Keratinocyte (primary cell): ENCODE data around the gene FNBP1. TPM values are rescaled to one million over a fixed set of nuclear protein-coding genes. Genes with fewer than 3 reads are reported as not detected.
"Not testable (repeated sequence)": the region's sequence is repeated elsewhere in the genome, so short reads cannot be mapped to it uniquely, and the experiment has no call there.

ENCODE experiments used
- DNase-seq: peaks from one replicate; pipeline ENCODE4 v3.0.0-alpha.2; 2011; ENCODE audit warnings: low read depth, missing footprints, low spot score
- FAIRE-seq: peaks from 2 replicates; lab custom pipeline; 2011; peaks lifted over from hg19 to GRCh38; lab: Jason Lieb, UNC
- H2AFZ ChIP-seq: 2 replicates; pipeline ENCODE4 v1.6.0; 2012; ENCODE audit warnings: low read length, control low read depth, inconsistent platforms; ENCODE audit not compliant: control insufficient read depth
- H3K27ac ChIP-seq: 2 replicates; pipeline ENCODE4 v1.5.1; 2011; ENCODE audit warnings: low read length; ENCODE audit not compliant: control insufficient read depth, insufficient read depth
- H3K27me3 ChIP-seq: 3 replicates; pipeline ENCODE4 v1.6.0; 2011; ENCODE audit warnings: low read length; ENCODE audit not compliant: control insufficient read depth, insufficient read depth; ENCODE audit errors: extremely low read depth
- H3K36me3 ChIP-seq, 2 experiments: 2 replicates in 1 of 2; 3 replicates in 1 of 2; pipeline ENCODE4 v1.5.1; 2011; ENCODE audit warnings: low read length in 2 of 2, mild to moderate bottlenecking in 1 of 2; ENCODE audit not compliant: control insufficient read depth in 2 of 2, insufficient read depth in 2 of 2; ENCODE audit errors: extremely low read depth in 1 of 2
- H3K4me1 ChIP-seq: 3 replicates; pipeline ENCODE4 v1.5.1; 2011; ENCODE audit warnings: low read length; ENCODE audit not compliant: control insufficient read depth, insufficient read depth; ENCODE audit errors: extremely low read depth
- H3K4me2 ChIP-seq: 3 replicates; pipeline ENCODE4 v1.6.0; 2011; ENCODE audit warnings: low read depth, low read length; ENCODE audit not compliant: control insufficient read depth, insufficient read depth; ENCODE audit errors: extremely low read depth
- H3K4me3 ChIP-seq, 3 experiments: fragments of 200-600 bp in 1 of 3; sonication (generic) in 1 of 3; 2 replicates in 2 of 3; 3 replicates in 1 of 3; pipeline ENCODE4 v1.5.1; 2011 to 2016; ENCODE audit warnings: low read length in 3 of 3, mild to moderate bottlenecking in 3 of 3, control low read depth in 2 of 3, inconsistent platforms in 1 of 3, low read depth in 1 of 3, mixed read lengths in 1 of 3, mixed run types in 1 of 3, moderate library complexity in 1 of 3; ENCODE audit not compliant: control insufficient read depth in 2 of 3, insufficient read depth in 2 of 3; ENCODE audit errors: extremely low read depth in 1 of 3
- H3K79me2 ChIP-seq: 2 replicates; pipeline ENCODE4 v1.6.0; 2012; ENCODE audit warnings: low read length; ENCODE audit not compliant: control insufficient read depth, insufficient read depth
- H3K9ac ChIP-seq: 3 replicates; pipeline ENCODE4 v1.6.0; 2011; ENCODE audit warnings: low read length; ENCODE audit not compliant: control insufficient read depth, insufficient read depth; ENCODE audit errors: extremely low read depth
- H3K9me1 ChIP-seq: 3 replicates; pipeline ENCODE4 v1.6.0; 2011; ENCODE audit warnings: low read length; ENCODE audit not compliant: control insufficient read depth, insufficient read depth; ENCODE audit errors: extremely low read depth
- H3K9me3 ChIP-seq: 2 replicates; pipeline ENCODE4 v1.5.1; 2012; ENCODE audit warnings: low read depth, low read length; ENCODE audit not compliant: control insufficient read depth
- H4K20me1 ChIP-seq: 3 replicates; pipeline ENCODE4 v1.6.0; 2011; ENCODE audit warnings: low read length; ENCODE audit not compliant: control insufficient read depth, insufficient read depth; ENCODE audit errors: extremely low read depth
- EZH2 ChIP-seq: IDR thresholded peaks from one replicate; pipeline ENCODE4 v1.6.1; 2012; ENCODE audit warnings: inconsistent platforms, mild to moderate bottlenecking, low read length, moderate library complexity
- dilution Hi-C: fragments of 300-500 bp; cut with MboI; formaldehyde crosslinking; loops from one replicate; pipeline ENCODE4 v1.7.0; 2020; ENCODE audit warnings: low sequenced_read_pairs; ENCODE audit not compliant: extremely low pct_ligation_motif_present
- polyA plus RNA-seq, 5 experiments: library from polyadenylated mRNA; depleted of rRNA in 3 of 5; stranded (reverse) in 3 of 5; stranded (forward) in 1 of 5; unstranded in 1 of 5; fragments of >200 nt; gene quantifications; 1 replicate in 1 of 5; 2 replicates in 3 of 5; 3 replicates in 1 of 5; pipeline versions ENCODE4 v1.2.1 to v1.2.3, GENCODE V29; 2011 to 2012; ENCODE audit warnings: missing spikeins in 2 of 5, low read depth in 1 of 5, low replicate concordance in 1 of 5
- TF ChIP-seq, protein P1 (sequence below), 3 experiments: IDR thresholded peaks in 1 of 3; conservative IDR thresholded peaks in 1 of 3; optimal IDR thresholded peaks in 1 of 3; 2 replicates in 2 of 3; 3 replicates in 1 of 3; pipeline versions ENCODE3 to v1.5.1; 2011; ENCODE audit warnings: low read length in 3 of 3, mild to moderate bottlenecking in 3 of 3, moderate library complexity in 2 of 3, control low read depth in 1 of 3, inconsistent platforms in 1 of 3; ENCODE audit not compliant: insufficient read depth in 2 of 3; ENCODE audit errors: extremely low read depth in 1 of 3

The FNBP1 gene
- polyA plus RNA-seq, 1 donor (not counting 4 experiments of a cell fraction or from before 2014, with no cell fraction given), result 9.6 TPM

DNA sequence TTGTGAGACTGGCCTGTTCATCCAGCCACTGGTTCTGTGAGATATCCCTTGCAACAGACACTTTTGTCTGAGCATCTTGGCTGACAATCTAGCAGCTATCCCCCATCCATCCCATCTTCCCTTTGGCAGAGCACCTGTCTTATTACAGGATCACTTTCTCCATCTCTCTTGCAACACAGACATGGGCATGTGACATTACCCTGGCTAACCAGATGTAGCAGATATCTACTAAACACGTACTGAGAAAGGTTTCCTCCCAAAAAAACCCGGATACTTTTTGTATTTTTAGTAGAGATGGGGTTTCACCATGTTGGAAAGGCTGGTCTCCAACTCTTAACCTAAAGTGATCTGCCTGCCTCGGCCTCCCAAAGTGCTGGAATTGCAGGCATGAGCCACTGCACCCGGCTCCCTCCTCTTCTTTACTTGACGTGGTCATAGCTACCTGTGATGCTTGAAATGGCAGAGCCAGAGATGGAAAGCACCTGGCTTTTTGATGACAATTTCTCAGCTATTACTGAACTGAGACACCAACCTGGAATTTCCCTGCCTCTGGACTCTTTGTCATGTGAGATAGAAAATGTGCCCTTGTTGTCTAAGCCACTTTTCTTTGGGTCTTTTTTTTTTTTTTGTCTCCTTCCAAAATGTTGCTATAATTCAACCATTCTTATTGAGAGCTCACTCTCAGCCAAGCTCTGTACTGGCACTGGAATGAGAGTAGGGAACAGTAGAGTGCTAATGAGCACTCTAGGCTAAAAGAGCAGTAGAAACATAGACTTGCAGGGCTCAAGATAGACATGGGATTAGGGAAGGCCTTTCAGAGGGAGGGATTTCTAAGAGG, 32.6 kb downstream of the FNBP1 start:
- H3K27me3 ChIP-seq, result no peaks in the 10 kb centered on the region
- H4K20me1 ChIP-seq, result no peaks in the 10 kb centered on the region
- FAIRE-seq, result no peak
- no peaks in the 10 kb centered on the region for H3K79me2 ChIP-seq
- no peak overlapping the region for H3K4me2 ChIP-seq
- H2AFZ ChIP-seq, result no peak overlapping the region
- no peak for TF ChIP-seq EZH2
- TF ChIP-seq, protein P1, sequence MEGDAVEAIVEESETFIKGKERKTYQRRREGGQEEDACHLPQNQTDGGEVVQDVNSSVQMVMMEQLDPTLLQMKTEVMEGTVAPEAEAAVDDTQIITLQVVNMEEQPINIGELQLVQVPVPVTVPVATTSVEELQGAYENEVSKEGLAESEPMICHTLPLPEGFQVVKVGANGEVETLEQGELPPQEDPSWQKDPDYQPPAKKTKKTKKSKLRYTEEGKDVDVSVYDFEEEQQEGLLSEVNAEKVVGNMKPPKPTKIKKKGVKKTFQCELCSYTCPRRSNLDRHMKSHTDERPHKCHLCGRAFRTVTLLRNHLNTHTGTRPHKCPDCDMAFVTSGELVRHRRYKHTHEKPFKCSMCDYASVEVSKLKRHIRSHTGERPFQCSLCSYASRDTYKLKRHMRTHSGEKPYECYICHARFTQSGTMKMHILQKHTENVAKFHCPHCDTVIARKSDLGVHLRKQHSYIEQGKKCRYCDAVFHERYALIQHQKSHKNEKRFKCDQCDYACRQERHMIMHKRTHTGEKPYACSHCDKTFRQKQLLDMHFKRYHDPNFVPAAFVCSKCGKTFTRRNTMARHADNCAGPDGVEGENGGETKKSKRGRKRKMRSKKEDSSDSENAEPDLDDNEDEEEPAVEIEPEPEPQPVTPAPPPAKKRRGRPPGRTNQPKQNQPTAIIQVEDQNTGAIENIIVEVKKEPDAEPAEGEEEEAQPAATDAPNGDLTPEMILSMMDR (optimal IDR thresholded peaks at IDR 0.05 in 1 of 3, IDR thresholded peaks at IDR 0.05 in 1 of 3, conservative IDR thresholded peaks at IDR 0.05 in 1 of 3; ENCODE audit: extremely low read depth in 1 of 3, insufficient read depth in 2 of 3, low read length in 3 of 3), result no peak
- H3K27ac ChIP-seq, result no peak overlapping the region
- H3K4me1 ChIP-seq, result no peaks in the 10 kb centered on the region
- dilution Hi-C loops, result no loop called here
- H3K9me3 ChIP-seq, result no peaks in the 10 kb centered on the region
- no peak for DNase-seq
- no peak overlapping the region for H3K9ac ChIP-seq
- H3K9me1 ChIP-seq, result no peaks in the 10 kb centered on the region
- H3K4me3 ChIP-seq, result no peak overlapping the region
- H3K36me3 ChIP-seq, result no peaks in the 10 kb centered on the region

DNA sequence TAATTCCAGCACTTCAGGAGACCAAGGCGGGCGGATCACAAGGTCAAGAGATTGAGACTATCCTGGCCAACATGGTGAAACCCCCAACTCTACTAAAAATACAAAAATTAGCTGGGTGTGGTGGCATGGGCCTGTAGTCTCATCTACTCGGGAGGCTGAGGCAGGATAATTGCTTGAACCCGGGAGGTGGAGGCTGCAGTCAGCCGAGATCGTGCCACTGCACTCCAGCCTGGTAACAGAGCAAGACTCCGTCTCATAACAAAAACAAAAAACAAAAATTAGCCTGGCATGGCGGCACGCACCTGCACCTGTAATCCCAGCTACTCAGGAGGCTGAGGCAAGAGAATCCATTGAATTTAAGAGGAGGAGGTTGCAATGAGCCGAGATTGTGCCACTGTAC, 33.4 kb downstream of the FNBP1 start:
- DNase-seq, H3K9ac ChIP-seq, H3K9me1 ChIP-seq, dilution Hi-C loops, FAIRE-seq, H3K4me2 ChIP-seq, H3K79me2 ChIP-seq, H4K20me1 ChIP-seq, H3K36me3 ChIP-seq, H3K27me3 ChIP-seq, H3K4me1 ChIP-seq, H3K4me3 ChIP-seq, H3K9me3 ChIP-seq, H3K27ac ChIP-seq, H2AFZ ChIP-seq: not testable (repeated sequence)
